Neural crest cell (in vitro differentiated cells): Measurements from ENCODE around the gene IMPACT. TPM values are rescaled to one million over a fixed set of nuclear protein-coding genes. Genes with fewer than 3 reads are reported as not detected.

ENCODE experiments used
- DNase-seq: peaks from one replicate; pipeline ENCODE4 v3.0.0; 2021; ENCODE audit warnings: low read depth, mixed read lengths, low spot score
- H3K27ac Mint-ChIP-seq: one replicate; pipeline ENCODE4 v1.8.0; 2021; ENCODE audit warnings: mild to moderate bottlenecking, mixed read lengths; ENCODE audit not compliant: unreplicated experiment
- H3K27me3 Mint-ChIP-seq: 2 replicates; pipeline ENCODE4 v1.8.0; 2021; ENCODE audit warnings: low read depth, mild to moderate bottlenecking, mixed read lengths
- H3K36me3 Mint-ChIP-seq: 2 replicates; pipeline ENCODE4 v1.8.0; 2021; ENCODE audit warnings: low read depth, mild to moderate bottlenecking, mixed read lengths
- H3K4me1 Mint-ChIP-seq: 2 replicates; pipeline ENCODE4 v1.8.0; 2021; ENCODE audit warnings: mixed read lengths
- H3K4me3 Mint-ChIP-seq: one replicate; pipeline ENCODE4 v1.8.0; 2021; ENCODE audit warnings: mild to moderate bottlenecking, mixed read lengths
- H3K9me3 Mint-ChIP-seq: 2 replicates; pipeline ENCODE4 v1.8.0; 2021; ENCODE audit warnings: mixed read lengths
- total RNA-seq: library from RNA; stranded (reverse); gene quantifications from 2 replicates; pipeline ENCODE4 v1.2.1, GENCODE V29; 2021
- TF ChIP-seq, protein P1 (sequence below): fragments of 200-600 bp; sonication (generic); conservative IDR thresholded peaks from 2 replicates; pipeline ENCODE4 v1.5.0; 2021; ENCODE audit warnings: antibody characterized with exemption, mild to moderate bottlenecking

IMPACT gene
- total RNA-seq, 1 donor from 2014 or later = 32.7 TPM

DNA sequence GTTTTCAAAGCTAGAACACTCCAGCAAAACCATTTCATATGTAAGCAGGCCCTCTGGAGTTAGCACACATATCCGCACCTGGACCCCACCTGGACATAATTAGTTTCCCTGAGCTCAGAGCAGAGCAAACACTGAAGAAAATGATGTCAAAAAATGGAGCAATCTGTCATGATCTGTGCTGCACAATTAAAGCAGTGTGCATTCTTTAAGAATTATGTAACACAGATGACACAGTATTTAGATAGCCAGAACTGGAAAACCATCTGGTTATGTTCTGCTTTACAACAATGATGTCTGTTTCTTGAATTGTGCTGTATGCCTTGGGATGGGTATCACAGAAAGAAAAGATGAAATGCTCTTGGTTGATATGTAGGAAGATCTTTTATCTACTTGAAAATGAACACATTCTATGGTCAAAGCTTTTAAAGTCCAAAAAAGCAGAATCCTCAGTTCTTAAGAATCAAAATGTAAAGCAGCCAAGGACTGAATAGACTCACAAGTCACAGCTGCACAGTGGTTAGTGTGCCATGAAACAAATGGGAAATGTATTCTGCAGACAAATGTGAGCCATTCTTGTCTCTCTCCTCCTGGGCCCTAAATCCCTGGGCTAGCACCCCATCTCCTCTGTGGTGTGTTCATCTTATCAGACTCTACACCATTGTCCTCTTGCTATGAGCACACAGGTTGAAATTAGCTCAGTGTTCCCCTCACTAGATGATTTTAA lies 70.7 kb downstream of the IMPACT start:
- Mint-ChIP-seq H3K27me3 (no peaks in the 10 kb centered on the region), H3K4me1 (peaks cover 6% of the 10 kb centered on the region), H3K36me3 (no peaks in the 10 kb centered on the region), H3K27ac (peak overlapping the region; percentile 5), H3K4me3 (no peak overlapping the region), H3K9me3 (peaks cover 4% of the 10 kb centered on the region)
- DNase-seq = no peak
- TF ChIP-seq, protein P1, sequence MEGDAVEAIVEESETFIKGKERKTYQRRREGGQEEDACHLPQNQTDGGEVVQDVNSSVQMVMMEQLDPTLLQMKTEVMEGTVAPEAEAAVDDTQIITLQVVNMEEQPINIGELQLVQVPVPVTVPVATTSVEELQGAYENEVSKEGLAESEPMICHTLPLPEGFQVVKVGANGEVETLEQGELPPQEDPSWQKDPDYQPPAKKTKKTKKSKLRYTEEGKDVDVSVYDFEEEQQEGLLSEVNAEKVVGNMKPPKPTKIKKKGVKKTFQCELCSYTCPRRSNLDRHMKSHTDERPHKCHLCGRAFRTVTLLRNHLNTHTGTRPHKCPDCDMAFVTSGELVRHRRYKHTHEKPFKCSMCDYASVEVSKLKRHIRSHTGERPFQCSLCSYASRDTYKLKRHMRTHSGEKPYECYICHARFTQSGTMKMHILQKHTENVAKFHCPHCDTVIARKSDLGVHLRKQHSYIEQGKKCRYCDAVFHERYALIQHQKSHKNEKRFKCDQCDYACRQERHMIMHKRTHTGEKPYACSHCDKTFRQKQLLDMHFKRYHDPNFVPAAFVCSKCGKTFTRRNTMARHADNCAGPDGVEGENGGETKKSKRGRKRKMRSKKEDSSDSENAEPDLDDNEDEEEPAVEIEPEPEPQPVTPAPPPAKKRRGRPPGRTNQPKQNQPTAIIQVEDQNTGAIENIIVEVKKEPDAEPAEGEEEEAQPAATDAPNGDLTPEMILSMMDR = no peak

DNA sequence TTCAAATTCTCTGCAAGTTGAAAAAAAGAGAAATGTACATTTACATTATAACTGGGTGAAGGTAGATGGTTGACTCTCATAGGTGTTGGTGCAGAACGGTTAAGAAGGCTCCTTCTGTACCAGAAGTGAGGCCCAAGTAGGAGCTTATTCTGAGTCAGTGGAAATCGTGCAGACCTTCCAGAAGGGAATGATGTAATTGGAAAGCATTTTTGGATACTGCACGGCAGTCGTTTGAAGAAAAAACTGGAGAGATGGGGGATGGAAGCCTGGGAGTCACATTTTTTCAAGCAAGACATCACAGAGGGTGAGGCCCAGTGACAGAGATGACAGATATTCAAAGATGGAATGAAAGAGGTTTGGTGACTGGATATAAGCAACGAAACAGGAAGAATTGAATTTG lies 73.3 kb downstream of the IMPACT start:
- TF ChIP-seq, protein P1 = no peak
- DNase-seq = no peak
- Mint-ChIP-seq H3K27me3 (no peaks in the 10 kb centered on the region), H3K36me3 (no peaks in the 10 kb centered on the region), H3K4me3 (no peak overlapping the region), H3K9me3 (no peaks in the 10 kb centered on the region), H3K4me1 (peaks cover 11% of the 10 kb centered on the region), H3K27ac (no peak overlapping the region)

DNA sequence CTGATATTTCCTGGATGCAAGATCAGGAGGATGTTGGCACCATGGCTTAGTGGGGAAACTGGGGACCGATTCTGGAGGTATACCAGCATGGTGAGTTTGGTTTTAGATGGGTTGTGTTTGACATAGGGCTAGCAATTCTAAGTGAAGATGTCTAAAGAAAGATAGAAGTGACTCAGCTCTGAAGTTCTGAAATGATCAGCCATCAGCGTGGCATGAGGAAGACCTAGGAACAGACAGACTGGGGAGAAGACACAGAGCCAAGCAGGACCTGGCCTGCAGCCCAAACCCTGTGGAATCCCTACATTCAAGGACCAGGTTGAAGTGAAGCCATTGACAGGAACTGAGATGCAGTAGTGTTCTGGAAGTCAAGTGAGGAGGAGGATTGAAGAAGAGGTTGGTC lies 73.7 kb downstream of the IMPACT start:
- Mint-ChIP-seq H3K9me3 (no peaks in the 10 kb centered on the region), H3K27ac (no peak overlapping the region), H3K36me3 (no peaks in the 10 kb centered on the region), H3K4me3 (no peak overlapping the region), H3K4me1 (peaks cover 11% of the 10 kb centered on the region), H3K27me3 (no peaks in the 10 kb centered on the region)
- TF ChIP-seq, protein P1 = no peak
- DNase-seq = no peak

DNA sequence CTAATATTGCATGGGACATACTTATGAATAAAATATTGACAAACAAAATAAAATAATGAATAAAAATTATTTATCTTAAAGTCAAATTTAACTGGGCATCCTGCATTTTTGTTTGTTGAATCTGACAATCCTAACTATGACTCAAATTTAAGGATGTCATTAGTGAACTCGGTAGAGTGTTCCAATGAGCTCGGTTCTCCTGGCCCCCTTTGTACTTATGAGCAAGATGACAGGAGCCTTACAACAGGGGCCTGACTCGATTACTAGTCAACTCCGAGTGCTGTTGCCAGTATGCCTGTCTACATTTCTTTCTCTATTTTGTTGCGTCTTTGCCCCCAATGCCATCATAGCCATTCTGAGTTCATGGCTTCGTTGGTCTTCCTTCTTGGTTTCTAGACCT lies 74.3 kb downstream of the IMPACT start:
- TF ChIP-seq, protein P1 = no peak
- no peaks in the 10 kb centered on the region for H3K36me3 Mint-ChIP-seq
- H3K4me1 Mint-ChIP-seq = peaks cover 11% of the 10 kb centered on the region

DNA sequence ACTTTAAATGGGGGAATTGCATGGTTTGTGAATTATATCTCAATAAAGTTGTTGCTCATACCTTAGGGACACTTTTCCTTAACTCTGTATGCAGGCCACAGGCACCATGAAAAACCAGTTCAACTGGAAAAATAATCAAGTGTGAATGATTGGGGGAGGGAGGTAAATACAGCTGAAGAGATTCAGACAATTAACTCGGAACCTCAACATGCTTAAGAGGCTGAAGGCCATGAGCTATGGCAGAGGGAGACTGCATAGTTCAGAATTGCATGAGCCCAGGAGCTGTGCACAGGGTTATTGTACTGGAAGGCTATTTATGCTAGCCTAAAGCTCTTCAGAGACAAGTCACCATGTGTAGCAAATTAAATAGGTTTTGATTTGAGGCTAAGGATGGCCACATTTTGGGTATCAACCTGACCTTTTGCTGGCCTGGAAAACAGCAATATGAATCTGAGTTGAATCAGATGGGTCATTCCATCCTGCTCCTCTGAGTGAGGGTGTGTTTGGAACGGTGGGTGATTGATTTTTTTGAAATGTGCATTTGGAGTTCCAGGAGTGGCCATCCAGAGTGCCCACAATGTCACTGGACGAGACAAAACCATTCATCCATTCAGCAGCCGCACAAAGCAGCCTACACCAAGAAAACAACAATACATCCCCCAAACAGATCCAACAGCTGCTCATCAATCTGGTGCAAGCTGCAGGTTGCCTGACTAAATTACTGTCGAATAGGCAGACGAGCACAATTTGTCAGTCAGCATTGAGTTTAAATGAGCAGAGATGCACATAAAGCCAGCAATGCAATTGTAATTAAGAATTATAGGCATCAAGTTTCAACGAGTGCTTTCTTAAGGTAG lies 76.4 kb downstream of the IMPACT start:
- Mint-ChIP-seq H3K4me3 (no peak overlapping the region), H3K9me3 (peaks cover 6% of the 10 kb centered on the region), H3K27me3 (no peaks in the 10 kb centered on the region), H3K4me1 (peaks cover 11% of the 10 kb centered on the region), H3K27ac (no peak overlapping the region), H3K36me3 (no peaks in the 10 kb centered on the region)
- no peak for DNase-seq
- TF ChIP-seq, protein P1 = no peak

More for the DNA sequence above, 74.3 kb downstream of the IMPACT start:
- DNase-seq = no peak
- Mint-ChIP-seq H3K9me3 (no peaks in the 10 kb centered on the region), H3K27ac (no peak overlapping the region), H3K27me3 (no peaks in the 10 kb centered on the region), H3K4me3 (no peak overlapping the region)

Other genes starting within 250 kb of the IMPACT start
- gene OSBPL1A, start 28.8 kb upstream of the IMPACT start, total RNA-seq = 45.8 and 47.6 TPM in 2 replicates
- gene HRH4, start 34.0 kb downstream of the IMPACT start, total RNA-seq = 0.07 TPM in 1 of 2 replicates, not detected in the other